GM19099 (cell line): ENCODE measurements around the gene INTS15.

Experiments
- POLR2A ChIP-seq: IDR thresholded peaks from 3 replicates; pipeline ENCODE4 v1.6.1; 2011; ENCODE audit warnings: low read depth; ENCODE audit not compliant: insufficient read length; ENCODE audit errors: extremely low read depth

INTS15 gene

GRCh38 chr7:6608081-6608480, 18.3 kb downstream of the INTS15 start:
- TF ChIP-seq POLR2A: no peak

- TF ChIP-seq POLR2A: no peak
Measured at GRCh38 chr7:6608794-6609193, 19.0 kb downstream of the INTS15 start.

- no peak for TF ChIP-seq POLR2A
Measured at GRCh38 chr7:6612819-6613218, 23.0 kb downstream of the INTS15 start.

- TF ChIP-seq POLR2A: no peak
Measured at GRCh38 chr7:6613706-6614105, 23.9 kb downstream of the INTS15 start.

GRCh38 chr7:6614953-6615722, 25.3 kb downstream of the INTS15 start, which contains the start of gene ZNF853:
Gene ZNF853 (plus strand): TSS chr7:6615610. CDS start chr7:6616175, 565 bp downstream.
- no peak for TF ChIP-seq POLR2A

GRCh38 chr7:6615723-6616555, 26.1 kb downstream of the INTS15 start:
- no peak for TF ChIP-seq POLR2A

GRCh38 chr7:6616854-6617643, 27.2 kb downstream of the INTS15 start:
- TF ChIP-seq POLR2A: no peak

- TF ChIP-seq POLR2A: no peak
Measured at GRCh38 chr7:6618621-6619020, 28.8 kb downstream of the INTS15 start.

- TF ChIP-seq POLR2A: no peak
Measured at GRCh38 chr7:6619961-6620360, 30.1 kb downstream of the INTS15 start.

GRCh38 chr7:6621195-6622133, 31.6 kb downstream of the INTS15 start:
- no peak for TF ChIP-seq POLR2A

- TF ChIP-seq POLR2A: no peak
Measured at GRCh38 chr7:6622134-6622710, 32.4 kb downstream of the INTS15 start.

GRCh38 chr7:6623589-6624245, 33.9 kb downstream of the INTS15 start:
- TF ChIP-seq POLR2A: no peak

GRCh38 chr7:6624246-6624611, 34.4 kb downstream of the INTS15 start:
- TF ChIP-seq POLR2A: no peak
